HCT116 (cell line): Measurements from ENCODE around the gene TRMU. TPM values are rescaled to one million over a fixed set of nuclear protein-coding genes. Genes with fewer than 3 reads are reported as not detected.

ENCODE experiments used
- ATAC-seq: fragments of 200-7000 bp; cut with Tn5 transposase; 2 replicates; pipeline ENCODE4 v1.9.1; 2020; ENCODE audit warnings: mild to moderate bottlenecking, moderate library complexity
- BruUV-seq: library from RNA; stranded (reverse); fragments of 400-500 nt; replicated peaks from 2 replicates; lab custom pipeline; 2021; lab: Mats Ljungman, UMichigan
- CTCF ChIA-PET: fragments of 300-600 bp; sonication (Branson Sonifier 250); formaldehyde crosslinking; loops from one replicate; lab custom pipeline; 2021; ENCODE audit warnings: antibody characterized with exemption; lab: Charles Lee
- POLR2A ChIA-PET: fragments of 300-600, 350-600 bp; sonication (Branson Sonifier 250); formaldehyde crosslinking; loops from one replicate; lab custom pipeline; 2021; ENCODE audit warnings: antibody characterized with exemption; lab: Charles Lee
- RAD21 ChIA-PET, 2 experiments: fragments of 300-600 bp; sonication (Branson Sonifier 250); formaldehyde crosslinking; loops; one replicate each; lab custom pipeline; 2023; ENCODE audit warnings: low total read pairs in 2 of 2; ENCODE audit not compliant: uncharacterized antibody in 2 of 2, unreplicated experiment in 2 of 2, low non-redundant PET in 1 of 2; lab: Charles Lee
- DNase-seq: peaks from one replicate; pipeline ENCODE4 v3.0.0-alpha.2; 2010; ENCODE audit warnings: low read depth, low spot score
- H2AFZ ChIP-seq: fragments of 200-600 bp; shearing (Covaris generic), sonication (generic); 2 replicates; pipeline ENCODE4 v1.6.1; 2017; ENCODE audit warnings: low read depth, mixed run types, mixed read lengths, antibody characterized with exemption, low read length; ENCODE audit not compliant: poor library complexity, severe bottlenecking
- H3K27ac ChIP-seq: 2 replicates; pipeline ENCODE4 v1.5.1; 2012; ENCODE audit warnings: low read depth, low read length
- H3K27me3 ChIP-seq: fragments of 200-600 bp; sonication (generic); 2 replicates; pipeline ENCODE4 v1.6.1; 2016; ENCODE audit warnings: mixed run types, low read length, mixed read lengths; ENCODE audit not compliant: insufficient read depth
- H3K36me3 ChIP-seq, 2 experiments: fragments of 200-500 bp in 1 of 2; fragments of 200-600 bp in 1 of 2; sonication (Bioruptor generic) in 1 of 2; sonication (generic) in 1 of 2; 2 replicates each; pipeline versions ENCODE4 v1.5.1 to v1.6.1; 2014 to 2016; ENCODE audit warnings: low read length in 2 of 2, inconsistent platforms in 1 of 2, mixed read lengths in 1 of 2, mixed run types in 1 of 2; ENCODE audit not compliant: insufficient read depth in 2 of 2, control insufficient read depth in 1 of 2
- H3K4me1 ChIP-seq, 2 experiments: fragments of 200-600 bp in 1 of 2; sonication (generic) in 1 of 2; 2 replicates each; pipeline versions ENCODE4 v1.5.1 to v1.6.1; 2012 to 2017; ENCODE audit warnings: low read length in 2 of 2, inconsistent platforms in 1 of 2, mild to moderate bottlenecking in 1 of 2, mixed read lengths in 1 of 2, mixed run types in 1 of 2, moderate library complexity in 1 of 2; ENCODE audit not compliant: insufficient read depth in 2 of 2, control insufficient read depth in 1 of 2
- H3K4me2 ChIP-seq: fragments of 200-600 bp; sonication (generic); 2 replicates; pipeline ENCODE4 v1.6.1; 2017; ENCODE audit warnings: mixed run types, low read length, mixed read lengths
- H3K4me3 ChIP-seq, 2 experiments: fragments of 200-600 bp in 1 of 2; sonication (generic) in 1 of 2; replicated peaks in 1 of 2; 2 replicates each; pipeline ENCODE4 v1.5.1; 2011 to 2016; ENCODE audit warnings: low read length in 2 of 2, control low read depth in 1 of 2, low read depth in 1 of 2, mild to moderate bottlenecking in 1 of 2, mixed read lengths in 1 of 2, mixed run types in 1 of 2
- H3K79me2 ChIP-seq: fragments of 200-600 bp; sonication (generic); 2 replicates; pipeline ENCODE4 v1.6.1; 2017; ENCODE audit warnings: mild to moderate bottlenecking, mixed run types, low read length, moderate library complexity, mixed read lengths; ENCODE audit not compliant: insufficient read depth
- H3K9ac ChIP-seq: fragments of 200-600 bp; sonication (generic); 2 replicates; pipeline ENCODE4 v1.6.1; 2016; ENCODE audit warnings: low read length, mixed read lengths
- H3K9me2 ChIP-seq: fragments of 200-600 bp; sonication (generic), shearing (Covaris generic); 2 replicates; pipeline ENCODE4 v1.6.1; 2017; ENCODE audit warnings: mixed run types, mild to moderate bottlenecking, moderate library complexity; ENCODE audit not compliant: insufficient read depth
- H3K9me3 ChIP-seq, 2 experiments: fragments of 200-500 bp in 1 of 2; fragments of 200-600 bp in 1 of 2; sonication (Bioruptor generic) in 1 of 2; sonication (generic) in 1 of 2; 2 replicates each; pipeline ENCODE4 v1.6.1; 2014 to 2017; ENCODE audit warnings: low read length in 2 of 2, mixed read lengths in 2 of 2, inconsistent platforms in 1 of 2, low read depth in 1 of 2, mild to moderate bottlenecking in 1 of 2, mixed run types in 1 of 2, moderate library complexity in 1 of 2; ENCODE audit not compliant: control insufficient read depth in 1 of 2, insufficient read depth in 1 of 2
- H4K20me1 ChIP-seq: fragments of 200-600 bp; sonication (generic), shearing (Covaris generic); 2 replicates; pipeline ENCODE4 v1.6.1; 2017; ENCODE audit warnings: mixed run types, mild to moderate bottlenecking, moderate library complexity; ENCODE audit not compliant: insufficient read depth
- CBX3 ChIP-seq: IDR thresholded peaks from 2 replicates; pipeline ENCODE4 v1.6.1; 2012; ENCODE audit warnings: low read depth
- ELF1 ChIP-seq: IDR thresholded peaks from 2 replicates; pipeline ENCODE4 v1.6.1; 2012; ENCODE audit warnings: low read depth, borderline replicate concordance
- EZH2 ChIP-seq: fragments of 200-600 bp; sonication (generic); IDR thresholded peaks from 2 replicates; pipeline ENCODE4 v1.6.1; 2017; ENCODE audit warnings: antibody characterized with exemption, mixed run types
- EZH2phosphoT487 ChIP-seq: fragments of 200-600 bp; IDR thresholded peaks from 2 replicates; pipeline ENCODE4 v1.6.1; 2018; ENCODE audit warnings: antibody characterized with exemption, borderline replicate concordance
- FOSL1 ChIP-seq: IDR thresholded peaks from 2 replicates; pipeline ENCODE4 v1.6.1; 2012; ENCODE audit warnings: low read depth
- POLR2AphosphoS5 ChIP-seq: IDR thresholded peaks from 2 replicates; pipeline ENCODE4 v1.6.1; 2011; ENCODE audit warnings: mild to moderate bottlenecking, low read depth, low read length, moderate library complexity
- RAD21 ChIP-seq: IDR thresholded peaks from 2 replicates; pipeline ENCODE4 v1.6.1; 2012; ENCODE audit warnings: low read depth, mild to moderate bottlenecking
- SIN3A ChIP-seq: IDR thresholded peaks from 2 replicates; pipeline ENCODE4 v1.6.1; 2012; ENCODE audit warnings: low read depth
- TCF7L2 ChIP-seq: IDR thresholded peaks from 2 replicates; pipeline ENCODE4 v1.7.0; 2011; ENCODE audit warnings: borderline replicate concordance, inconsistent platforms; ENCODE audit not compliant: insufficient read depth, insufficient read length; ENCODE audit errors: extremely low read depth
- ZFX ChIP-seq: fragments of 450-650 bp; IDR thresholded peaks from 2 replicates; pipeline ENCODE4 v1.6.1; 2017
- intact Hi-C: fragments of 100-400 bp; cut with micrococcal nuclease; formaldehyde crosslinking; loops from 2 replicates; pipeline ENCODE4 v1.10.0; 2022
- total RNA-seq: library from RNA; stranded (reverse); gene quantifications from one replicate; pipeline ENCODE4 v1.2.1, GENCODE V29; 2021; ENCODE audit not compliant: unreplicated experiment
- TF ChIP-seq, protein P1 (sequence below): IDR thresholded peaks from 2 replicates; pipeline ENCODE4 v1.6.1; 2012
- TF ChIP-seq, protein P2 (sequence below), 3 experiments: fragments of 200-600 bp in 1 of 3; sonication (generic) in 1 of 3; IDR thresholded peaks in 2 of 3; conservative IDR thresholded peaks in 1 of 3; 2 replicates each; pipeline ENCODE4 v1.5.1; 2012 to 2017; ENCODE audit warnings: low read depth in 2 of 3, low read length in 2 of 3, antibody characterized with exemption in 1 of 3, borderline replicate concordance in 1 of 3, control low read depth in 1 of 3, mild to moderate bottlenecking in 1 of 3, mixed read lengths in 1 of 3, mixed run types in 1 of 3, moderate library complexity in 1 of 3; ENCODE audit not compliant: insufficient read depth in 1 of 3
- TF ChIP-seq, protein P3 (sequence below): IDR thresholded peaks from 2 replicates; pipeline ENCODE4 v1.6.1; 2012; ENCODE audit warnings: low read depth

TRMU gene
- total RNA-seq, 1 experiment from 2014 or later = 65.4 TPM

DNA sequence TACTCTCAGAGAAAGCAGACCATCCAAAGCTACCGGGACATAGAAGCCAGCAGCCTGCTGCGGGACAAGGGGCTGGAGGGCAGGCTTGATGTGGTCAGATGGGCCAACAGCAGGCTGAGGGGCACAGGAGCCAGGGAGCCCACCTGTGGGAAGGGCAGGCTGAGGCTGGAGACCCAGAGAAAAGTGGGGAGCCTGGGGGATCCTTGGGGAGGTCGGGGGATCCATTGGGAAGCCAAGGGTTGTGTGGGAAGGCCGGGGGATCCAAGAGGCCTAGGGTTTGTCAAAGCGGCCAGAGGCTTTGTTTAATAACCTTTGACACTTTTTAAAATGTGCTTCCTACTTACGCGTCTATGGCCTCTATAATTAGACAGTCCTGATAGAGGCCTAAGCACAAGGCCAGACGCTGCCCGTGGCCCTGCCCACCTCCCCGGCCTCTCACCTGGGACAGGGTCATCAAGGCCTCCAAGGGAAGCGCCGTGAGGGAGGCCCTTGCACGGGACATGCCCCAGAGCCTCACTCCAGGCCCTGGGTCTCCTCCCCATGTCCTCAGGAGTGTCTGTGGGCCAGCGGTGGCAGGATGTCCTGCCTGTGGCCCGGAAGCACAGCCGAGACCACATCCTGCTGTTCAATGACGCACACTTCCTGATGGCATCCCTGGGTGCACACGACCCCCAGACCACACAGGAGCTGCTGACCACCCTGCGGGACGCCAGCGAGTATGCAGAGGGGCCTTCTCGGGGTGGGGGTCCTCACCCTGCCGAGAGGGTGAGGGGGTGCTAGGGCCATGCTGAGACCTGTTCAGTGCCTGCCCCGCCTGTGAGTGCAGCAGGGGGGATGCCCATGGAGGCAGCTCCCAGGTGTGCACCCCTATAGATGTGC lies 47.4 kb upstream of the TRMU start:
- H3K4me1 ChIP-seq = no peaks in the 10 kb centered on the region
- DNase-seq (no peak), ATAC-seq (no peak)
- H3K4me2 ChIP-seq = no peak overlapping the region
- H3K27ac ChIP-seq = no peak overlapping the region
- no TSS peak for BruUV-seq
- TF ChIP-seq ZFX (no peak), CBX3 (no peak), ELF1 (no peak), FOSL1 (no peak), EZH2phosphoT487 (no peak), TCF7L2 (no peak), POLR2AphosphoS5 (no peak), EZH2 (no peak)
- TF ChIP-seq, protein P1, sequence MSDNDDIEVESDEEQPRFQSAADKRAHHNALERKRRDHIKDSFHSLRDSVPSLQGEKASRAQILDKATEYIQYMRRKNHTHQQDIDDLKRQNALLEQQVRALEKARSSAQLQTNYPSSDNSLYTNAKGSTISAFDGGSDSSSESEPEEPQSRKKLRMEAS = no peak
- no peaks in the 10 kb centered on the region for H3K9me3 ChIP-seq
- intact Hi-C loops = no loop called here
- H4K20me1 ChIP-seq = no peaks in the 10 kb centered on the region
- POLR2A ChIA-PET = no interaction called here
- no peak overlapping the region for H3K9ac ChIP-seq
- H3K9me2 ChIP-seq = no peaks in the 10 kb centered on the region
- CTCF ChIA-PET = no interaction called here
- no peaks in the 10 kb centered on the region for H3K79me2 ChIP-seq
- peaks cover 24 to 28% of the 10 kb centered on the region in 2 experiments; a peak in 3 of 4 replicates for H3K36me3 ChIP-seq
- no peak overlapping the region for H2AFZ ChIP-seq
- no peaks in the 10 kb centered on the region for H3K27me3 ChIP-seq
- no peak overlapping the region for H3K4me3 ChIP-seq
- RAD21 ChIA-PET = no interaction called here

DNA sequence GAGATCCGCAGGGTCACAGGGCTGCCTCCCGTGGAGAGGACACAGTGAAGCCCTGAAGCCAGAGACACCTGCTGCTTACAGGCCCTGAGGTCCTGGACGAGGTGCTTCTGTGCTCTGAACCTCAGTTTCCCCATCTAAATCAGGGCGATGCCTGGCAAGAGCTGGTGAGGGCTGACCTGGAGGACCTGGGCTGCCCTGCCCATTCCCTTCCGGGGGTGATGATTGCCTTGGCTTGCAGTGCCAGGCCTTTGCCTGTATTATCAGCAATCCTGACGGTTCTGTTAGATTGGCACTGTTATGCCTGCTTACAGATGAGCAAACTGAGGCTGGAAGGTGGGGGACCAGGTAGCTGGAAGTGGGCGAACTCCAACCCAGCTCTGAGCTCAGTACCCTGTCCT lies 46.7 kb upstream of the TRMU start:
- H3K79me2 ChIP-seq = no peaks in the 10 kb centered on the region
- no peaks in the 10 kb centered on the region for H3K9me3 ChIP-seq
- intact Hi-C loops = no loop called here
- no peak overlapping the region for H3K9ac ChIP-seq
- H3K27me3 ChIP-seq = no peaks in the 10 kb centered on the region
- H3K4me1 ChIP-seq = no peaks in the 10 kb centered on the region
- TF ChIP-seq TCF7L2 = no peak
- TF ChIP-seq ZFX = no peak
- TF ChIP-seq, protein P2, sequence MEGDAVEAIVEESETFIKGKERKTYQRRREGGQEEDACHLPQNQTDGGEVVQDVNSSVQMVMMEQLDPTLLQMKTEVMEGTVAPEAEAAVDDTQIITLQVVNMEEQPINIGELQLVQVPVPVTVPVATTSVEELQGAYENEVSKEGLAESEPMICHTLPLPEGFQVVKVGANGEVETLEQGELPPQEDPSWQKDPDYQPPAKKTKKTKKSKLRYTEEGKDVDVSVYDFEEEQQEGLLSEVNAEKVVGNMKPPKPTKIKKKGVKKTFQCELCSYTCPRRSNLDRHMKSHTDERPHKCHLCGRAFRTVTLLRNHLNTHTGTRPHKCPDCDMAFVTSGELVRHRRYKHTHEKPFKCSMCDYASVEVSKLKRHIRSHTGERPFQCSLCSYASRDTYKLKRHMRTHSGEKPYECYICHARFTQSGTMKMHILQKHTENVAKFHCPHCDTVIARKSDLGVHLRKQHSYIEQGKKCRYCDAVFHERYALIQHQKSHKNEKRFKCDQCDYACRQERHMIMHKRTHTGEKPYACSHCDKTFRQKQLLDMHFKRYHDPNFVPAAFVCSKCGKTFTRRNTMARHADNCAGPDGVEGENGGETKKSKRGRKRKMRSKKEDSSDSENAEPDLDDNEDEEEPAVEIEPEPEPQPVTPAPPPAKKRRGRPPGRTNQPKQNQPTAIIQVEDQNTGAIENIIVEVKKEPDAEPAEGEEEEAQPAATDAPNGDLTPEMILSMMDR (IDR thresholded peaks at IDR 0.05 in 2 of 3, conservative IDR thresholded peaks at IDR 0.05 in 1 of 3; ENCODE audit: borderline replicate concordance in 1 of 3, insufficient read depth in 1 of 3, low read depth in 2 of 3, low read length in 2 of 3) = no peak
- TF ChIP-seq, protein P3, sequence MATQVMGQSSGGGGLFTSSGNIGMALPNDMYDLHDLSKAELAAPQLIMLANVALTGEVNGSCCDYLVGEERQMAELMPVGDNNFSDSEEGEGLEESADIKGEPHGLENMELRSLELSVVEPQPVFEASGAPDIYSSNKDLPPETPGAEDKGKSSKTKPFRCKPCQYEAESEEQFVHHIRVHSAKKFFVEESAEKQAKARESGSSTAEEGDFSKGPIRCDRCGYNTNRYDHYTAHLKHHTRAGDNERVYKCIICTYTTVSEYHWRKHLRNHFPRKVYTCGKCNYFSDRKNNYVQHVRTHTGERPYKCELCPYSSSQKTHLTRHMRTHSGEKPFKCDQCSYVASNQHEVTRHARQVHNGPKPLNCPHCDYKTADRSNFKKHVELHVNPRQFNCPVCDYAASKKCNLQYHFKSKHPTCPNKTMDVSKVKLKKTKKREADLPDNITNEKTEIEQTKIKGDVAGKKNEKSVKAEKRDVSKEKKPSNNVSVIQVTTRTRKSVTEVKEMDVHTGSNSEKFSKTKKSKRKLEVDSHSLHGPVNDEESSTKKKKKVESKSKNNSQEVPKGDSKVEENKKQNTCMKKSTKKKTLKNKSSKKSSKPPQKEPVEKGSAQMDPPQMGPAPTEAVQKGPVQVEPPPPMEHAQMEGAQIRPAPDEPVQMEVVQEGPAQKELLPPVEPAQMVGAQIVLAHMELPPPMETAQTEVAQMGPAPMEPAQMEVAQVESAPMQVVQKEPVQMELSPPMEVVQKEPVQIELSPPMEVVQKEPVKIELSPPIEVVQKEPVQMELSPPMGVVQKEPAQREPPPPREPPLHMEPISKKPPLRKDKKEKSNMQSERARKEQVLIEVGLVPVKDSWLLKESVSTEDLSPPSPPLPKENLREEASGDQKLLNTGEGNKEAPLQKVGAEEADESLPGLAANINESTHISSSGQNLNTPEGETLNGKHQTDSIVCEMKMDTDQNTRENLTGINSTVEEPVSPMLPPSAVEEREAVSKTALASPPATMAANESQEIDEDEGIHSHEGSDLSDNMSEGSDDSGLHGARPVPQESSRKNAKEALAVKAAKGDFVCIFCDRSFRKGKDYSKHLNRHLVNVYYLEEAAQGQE = no peak
- no peak for TF ChIP-seq RAD21
- no peak for TF ChIP-seq SIN3A
- no peak overlapping the region for H3K4me2 ChIP-seq
- CTCF ChIA-PET = no interaction called here
- RAD21 ChIA-PET = no interaction called here
- H2AFZ ChIP-seq = no peak overlapping the region
- DNase-seq (no peak), ATAC-seq (no peak)
- no peaks in the 10 kb centered on the region for H4K20me1 ChIP-seq
- BruUV-seq = no TSS peak
- no peak overlapping the region for H3K27ac ChIP-seq
- POLR2A ChIA-PET = no interaction called here
- no peaks in the 10 kb centered on the region for H3K9me2 ChIP-seq
- peaks cover 24 to 27% of the 10 kb centered on the region in 2 experiments; a peak in 3 of 4 replicates for H3K36me3 ChIP-seq
- H3K4me3 ChIP-seq = no peak overlapping the region
